CD4-positive, alpha-beta T cell treated with Interleukin-4 for 4 hours (primary cell): ENCODE measurements around the gene RAB3B.

Experiments used
- DNase-seq: peaks from one replicate; pipeline ENCODE4 v3.0.0-alpha.2; 2020

Gene RAB3B

GRCh38 chr1:51867479-51868232 lies 122.8 kb downstream of the RAB3B start:
- DNase-seq, result no peak

- no peak for DNase-seq
Measured at GRCh38 chr1:51863384-51863783, 127.1 kb downstream of the RAB3B start.

GRCh38 chr1:51861669-51862068 lies 128.8 kb downstream of the RAB3B start:
- no peak for DNase-seq

- DNase-seq, result no peak
Measured at GRCh38 chr1:51859735-51860134, 130.8 kb downstream of the RAB3B start.

- DNase-seq, result no peak
Measured at GRCh38 chr1:51859333-51859732, 131.2 kb downstream of the RAB3B start.

- DNase-seq, result no peak
Measured at GRCh38 chr1:51858892-51859291, 131.6 kb downstream of the RAB3B start.
